ENCODE measurements around the gene RNF11. TPM values are rescaled to one million over a fixed set of nuclear protein-coding genes. Genes with fewer than 3 reads are reported as not detected.

The RNF11 gene
- total RNA-seq, 1 experiment from 2014 or later: 82.1 TPM

GRCh38 chr1:51296383-51297357, 60.6 kb downstream of the RNF11 start:
- peak overlapping the region; percentile 35 for H3K4me3 Mint-ChIP-seq (ENCODE audit: low read depth, unreplicated experiment)
- no peaks in the 10 kb centered on the region for H3K27me3 Mint-ChIP-seq (ENCODE audit: unreplicated experiment)
- intact Hi-C loops (cut with micrococcal nuclease; ENCODE audit: unreplicated experiment): loop anchor here (10.0 kb wide), 1 partner anchor 102 kb away; no protein-coding TSS in a partner anchor
- H3K27ac Mint-ChIP-seq (ENCODE audit: unreplicated experiment): peak overlapping the region; percentile 47
- peaks cover 11% of the 10 kb centered on the region for H3K36me3 Mint-ChIP-seq (ENCODE audit: insufficient read depth, unreplicated experiment)
- TF ChIP-seq CTCF (IDR thresholded peaks at IDR 0.05; ENCODE audit: unreplicated experiment): peak; percentile 98
- CTCF ChIA-PET: interaction anchor here (0.7 to 1.7 kb wide), 8 partner anchors 9 to 522 kb away, joined by 3 to 11 read pairs (median 3); partner anchors contain the start of gene RNF11
- BruUV-seq (replicated peaks): no TSS peak
- no peaks in the 10 kb centered on the region for H3K9me3 Mint-ChIP-seq (ENCODE audit: low read depth, unreplicated experiment)
- DNase-seq: peak; percentile 90
- peaks cover 17% of the 10 kb centered on the region for H3K4me1 Mint-ChIP-seq (ENCODE audit: low read depth, unreplicated experiment)

GRCh38 chr1:51297401-51298321, 61.6 kb downstream of the RNF11 start:
- BruUV-seq (replicated peaks): no TSS peak
- H3K9me3 Mint-ChIP-seq (ENCODE audit: low read depth, unreplicated experiment): no peaks in the 10 kb centered on the region
- DNase-seq: no peak
- CTCF ChIA-PET: interaction anchor here (0.9 to 1.7 kb wide), 6 partner anchors 8 to 106 kb away, joined by 3 to 11 read pairs (median 4); partner anchors contain the start of gene RNF11
- peak overlapping the region; percentile 22 for H3K27ac Mint-ChIP-seq (ENCODE audit: unreplicated experiment)
- no peaks in the 10 kb centered on the region for H3K27me3 Mint-ChIP-seq (ENCODE audit: unreplicated experiment)
- peaks cover 17% of the 10 kb centered on the region for H3K4me1 Mint-ChIP-seq (ENCODE audit: low read depth, unreplicated experiment)
- no peak for TF ChIP-seq CTCF (IDR thresholded peaks at IDR 0.05; ENCODE audit: unreplicated experiment)
- intact Hi-C loops (cut with micrococcal nuclease; ENCODE audit: unreplicated experiment): loop anchor here (10.0 kb wide), 1 partner anchor 103 kb away; no protein-coding TSS in a partner anchor
- peak overlapping the region; percentile 35 for H3K4me3 Mint-ChIP-seq (ENCODE audit: low read depth, unreplicated experiment)
- peaks cover 11% of the 10 kb centered on the region for H3K36me3 Mint-ChIP-seq (ENCODE audit: insufficient read depth, unreplicated experiment)

GRCh38 chr1:51298322-51298705, 62.2 kb downstream of the RNF11 start:
- intact Hi-C loops (cut with micrococcal nuclease; ENCODE audit: unreplicated experiment): loop anchor here (10.0 kb wide), 1 partner anchor 104 kb away; no protein-coding TSS in a partner anchor
- Mint-ChIP-seq H3K9me3 (ENCODE audit: low read depth, unreplicated experiment) (no peaks in the 10 kb centered on the region), H3K36me3 (ENCODE audit: insufficient read depth, unreplicated experiment) (peaks cover 11% of the 10 kb centered on the region), H3K27me3 (ENCODE audit: unreplicated experiment) (no peaks in the 10 kb centered on the region), H3K4me1 (ENCODE audit: low read depth, unreplicated experiment) (peaks cover 17% of the 10 kb centered on the region), H3K4me3 (ENCODE audit: low read depth, unreplicated experiment) (no peak overlapping the region), H3K27ac (ENCODE audit: unreplicated experiment) (peak overlapping the region; percentile 22)
- CTCF ChIA-PET: no interaction called here
- BruUV-seq (replicated peaks): no TSS peak
- no peak for DNase-seq
- TF ChIP-seq CTCF (IDR thresholded peaks at IDR 0.05; ENCODE audit: unreplicated experiment): no peak
